Measurements from ENCODE around the gene SRPK3. TPM values are rescaled to one million over a fixed set of nuclear protein-coding genes. Genes with fewer than 3 reads are reported as not detected.

SRPK3 gene
- total RNA-seq, 1 donor from 2014 or later, result 4.5 TPM

DNA sequence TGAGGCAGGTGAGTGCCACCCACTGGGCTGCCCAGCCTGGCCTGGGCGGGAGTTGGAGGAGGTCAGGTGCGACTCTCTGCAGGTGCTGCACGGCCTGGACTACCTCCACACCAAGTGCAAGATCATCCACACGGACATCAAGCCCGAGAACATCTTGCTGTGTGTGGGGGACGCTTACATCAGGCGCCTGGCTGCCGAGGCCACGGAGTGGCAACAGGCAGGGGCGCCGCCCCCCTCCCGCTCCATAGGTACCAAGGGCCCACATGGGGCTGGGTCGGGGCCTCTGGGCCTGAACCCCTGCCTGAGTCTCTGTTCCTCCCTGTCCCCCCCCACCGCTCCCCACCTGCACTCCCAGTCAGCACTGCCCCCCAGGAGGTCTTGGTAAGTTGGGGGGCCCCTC lies 2.0 kb downstream of the SRPK3 start:
- Histone ChIP-seq H3K4me1 (no peaks in the 10 kb centered on the region), H3K27me3 (no peaks in the 10 kb centered on the region), H3K36me3 (peaks cover 9 to 31% of the 10 kb centered on the region in 2 donors), H3K27ac (no peak overlapping the region), H3K4me3 (no peak overlapping the region), H3K9me3 (no peaks in the 10 kb centered on the region)
- DNase-seq (ENCODE audit: low spot score in 2 of 2), result no peak
- intact Hi-C loops (cut with DNase I), result no loop called here
- no peak for TF ChIP-seq CTCF (IDR thresholded peaks at IDR 0.05)

GRCh38 chrX:153783378-153784013 lies 2.7 kb downstream of the SRPK3 start:
- intact Hi-C loops (cut with DNase I), result no loop called here
- Histone ChIP-seq H3K4me1 (no peaks in the 10 kb centered on the region), H3K4me3 (no peak overlapping the region), H3K27me3 (no peaks in the 10 kb centered on the region), H3K36me3 (peaks cover 9 to 36% of the 10 kb centered on the region in 2 donors), H3K27ac (no peak overlapping the region), H3K9me3 (no peaks in the 10 kb centered on the region)
- no peak for DNase-seq (ENCODE audit: low spot score in 2 of 2)
- TF ChIP-seq CTCF (IDR thresholded peaks at IDR 0.05), result no peak

DNA sequence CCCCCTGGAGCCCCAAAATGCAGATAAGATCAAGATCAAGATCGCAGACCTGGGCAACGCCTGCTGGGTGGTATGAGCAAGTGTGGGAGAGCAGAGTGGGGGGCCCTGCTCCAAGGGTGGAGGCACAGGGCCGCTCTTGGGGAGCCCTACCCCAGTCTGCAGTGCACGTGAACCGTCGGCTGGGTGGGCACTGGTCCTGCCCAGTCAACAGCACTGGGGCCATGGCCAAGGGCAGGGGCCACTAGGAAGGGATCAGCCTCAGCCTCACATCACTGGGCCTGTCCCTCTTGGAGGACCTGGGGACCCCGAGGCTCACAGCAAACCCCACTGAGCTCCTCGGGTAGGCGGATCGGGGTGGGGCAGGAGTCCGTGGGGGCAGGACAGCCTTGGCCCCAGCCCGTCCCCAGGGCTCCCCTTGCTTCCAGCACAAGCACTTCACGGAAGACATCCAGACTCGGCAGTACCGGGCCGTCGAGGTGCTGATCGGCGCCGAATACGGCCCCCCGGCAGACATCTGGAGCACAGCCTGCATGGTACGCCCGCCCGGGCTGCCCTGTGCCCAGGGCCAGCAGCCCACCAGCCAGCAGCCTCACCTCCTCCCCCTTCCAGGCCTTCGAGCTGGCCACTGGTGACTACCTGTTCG lies 3.6 kb downstream of the SRPK3 start:
- Histone ChIP-seq H3K36me3 (peaks cover 9 to 43% of the 10 kb centered on the region in 2 donors), H3K4me3 (no peak overlapping the region), H3K27me3 (no peaks in the 10 kb centered on the region), H3K9me3 (no peaks in the 10 kb centered on the region), H3K4me1 (no peaks in the 10 kb centered on the region), H3K27ac (no peak overlapping the region)
- TF ChIP-seq CTCF (IDR thresholded peaks at IDR 0.05), result no peak
- intact Hi-C loops (cut with DNase I), result no loop called here
- DNase-seq (ENCODE audit: low spot score in 2 of 2), result no peak

GRCh38 chrX:153786669-153787068 lies 5.8 kb downstream of the SRPK3 start:
- Histone ChIP-seq H3K27ac (no peak overlapping the region), H3K4me1 (no peaks in the 10 kb centered on the region), H3K27me3 (no peaks in the 10 kb centered on the region), H3K4me3 (no peak overlapping the region), H3K36me3 (peaks cover 9 to 50% of the 10 kb centered on the region in 2 donors), H3K9me3 (no peaks in the 10 kb centered on the region)
- intact Hi-C loops (cut with DNase I), result no loop called here
- TF ChIP-seq CTCF (IDR thresholded peaks at IDR 0.05), result no peak
- DNase-seq (ENCODE audit: low spot score in 2 of 2), result no peak

- Histone ChIP-seq H3K27ac (no peak overlapping the region), H3K27me3 (no peaks in the 10 kb centered on the region), H3K9me3 (no peaks in the 10 kb centered on the region), H3K4me3 (no peak overlapping the region), H3K36me3 (peaks cover 9 to 50% of the 10 kb centered on the region in 2 donors), H3K4me1 (peaks cover 0 to 3% of the 10 kb centered on the region in 2 donors)
- no peak for TF ChIP-seq CTCF (IDR thresholded peaks at IDR 0.05)
- intact Hi-C loops (cut with DNase I), result no loop called here
- DNase-seq (ENCODE audit: low spot score in 2 of 2), result no peak
Observed at GRCh38 chrX:153789654-153790053, 8.8 kb downstream of the SRPK3 start.

Measured in ascending aorta (tissue), 2 donors.